MCF 10A (cell line): ENCODE data around the gene TMEM123. TPM values are rescaled to one million over a fixed set of nuclear protein-coding genes. Genes with fewer than 3 reads are reported as not detected.

Experiments used
- BruUV-seq: library from RNA; stranded (reverse); fragments of 400-500 nt; replicated peaks from 2 replicates; lab custom pipeline; 2021; lab: Mats Ljungman, UMichigan
- CTCF ChIA-PET: fragments of 300-600 bp; sonication (Branson Sonifier 250); formaldehyde crosslinking; extraction: SDS; loops from one replicate; lab custom pipeline; 2021; ENCODE audit warnings: antibody characterized with exemption, inconsistent platforms; lab: Yijun Ruan, JAX
- POLR2A ChIA-PET: fragments of 300-600, 350-650 bp; sonication (Branson Sonifier 250); formaldehyde crosslinking; extraction: SDS; loops from one replicate; lab custom pipeline; 2020; ENCODE audit warnings: antibody characterized with exemption, inconsistent platforms; lab: Yijun Ruan, JAX
- DNase-seq: peaks from one replicate; pipeline ENCODE4 v3.0.0-alpha.2; 2018; ENCODE audit not compliant: unreplicated experiment
- H3K27ac Mint-ChIP-seq: one replicate; pipeline ENCODE4 v1.8.0; 2022; ENCODE audit warnings: mild to moderate bottlenecking, low read depth, mixed read lengths; ENCODE audit not compliant: unreplicated experiment
- H3K27me3 Mint-ChIP-seq: one replicate; pipeline ENCODE4 v1.8.0; 2022; ENCODE audit warnings: mixed read lengths; ENCODE audit not compliant: insufficient read depth, unreplicated experiment
- H3K36me3 Mint-ChIP-seq: one replicate; pipeline ENCODE4 v1.8.0; 2022; ENCODE audit warnings: mild to moderate bottlenecking, moderate library complexity, mixed read lengths; ENCODE audit not compliant: insufficient read depth, unreplicated experiment
- H3K4me1 Mint-ChIP-seq: one replicate; pipeline ENCODE4 v1.8.0; 2022; ENCODE audit warnings: mixed read lengths; ENCODE audit not compliant: insufficient read depth, unreplicated experiment
- H3K4me3 Mint-ChIP-seq: one replicate; pipeline ENCODE4 v1.8.0; 2022; ENCODE audit warnings: mild to moderate bottlenecking, moderate library complexity, mixed read lengths; ENCODE audit not compliant: unreplicated experiment
- H3K9me3 Mint-ChIP-seq: one replicate; pipeline ENCODE4 v1.8.0; 2022; ENCODE audit warnings: mixed read lengths; ENCODE audit not compliant: unreplicated experiment
- intact Hi-C: fragments of 100-400 bp; cut with micrococcal nuclease; formaldehyde crosslinking; loops from 2 replicates; pipeline ENCODE4 v1.14.1; 2022
- total RNA-seq: library from RNA; stranded (reverse); gene quantifications from 2 replicates; pipeline ENCODE4 v1.2.3, GENCODE V29; 2022
- TF ChIP-seq, protein P1 (sequence below): fragments of 200-600 bp; IDR thresholded peaks from one replicate; pipeline ENCODE4 v1.8.0; 2022; ENCODE audit warnings: antibody characterized with exemption, mild to moderate bottlenecking; ENCODE audit not compliant: unreplicated experiment

The TMEM123 gene
- total RNA-seq, 1 experiment from 2014 or later = 134 TPM

DNA sequence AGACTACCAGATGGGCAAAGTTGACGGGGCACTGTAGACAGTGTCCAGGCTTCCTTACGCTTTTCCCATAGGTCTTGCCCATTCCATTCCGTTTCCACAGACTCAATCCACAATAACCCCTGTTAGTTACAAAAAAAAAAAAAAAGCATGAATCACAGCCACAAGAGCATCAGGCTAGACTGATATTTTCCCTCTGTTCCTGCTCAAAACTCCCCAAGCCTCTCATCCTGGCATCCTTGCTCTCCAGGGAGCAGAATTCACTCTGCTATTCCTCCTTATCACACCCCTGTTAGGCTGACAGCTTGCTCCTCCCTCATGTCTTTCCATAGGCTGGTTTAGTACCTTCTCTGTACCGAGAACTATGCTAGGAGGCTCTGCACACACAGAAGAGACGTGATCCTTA, 42.2 kb downstream of the TMEM123 start:
- H3K4me1 Mint-ChIP-seq = peaks cover 17% of the 10 kb centered on the region
- H3K27me3 Mint-ChIP-seq = no peaks in the 10 kb centered on the region
- POLR2A ChIA-PET = no interaction called here
- no peak overlapping the region for H3K27ac Mint-ChIP-seq
- H3K9me3 Mint-ChIP-seq = peaks cover 7% of the 10 kb centered on the region
- H3K4me3 Mint-ChIP-seq = no peak overlapping the region
- CTCF ChIA-PET = interaction anchor here (0.6 to 7.0 kb wide), 4 partner anchors 13 to 203 kb away, joined by 3 to 56 read pairs (median 4); no protein-coding TSS in a partner anchor
- no TSS peak for BruUV-seq
- DNase-seq = no peak
- peaks cover 35% of the 10 kb centered on the region for H3K36me3 Mint-ChIP-seq
- TF ChIP-seq, protein P1, sequence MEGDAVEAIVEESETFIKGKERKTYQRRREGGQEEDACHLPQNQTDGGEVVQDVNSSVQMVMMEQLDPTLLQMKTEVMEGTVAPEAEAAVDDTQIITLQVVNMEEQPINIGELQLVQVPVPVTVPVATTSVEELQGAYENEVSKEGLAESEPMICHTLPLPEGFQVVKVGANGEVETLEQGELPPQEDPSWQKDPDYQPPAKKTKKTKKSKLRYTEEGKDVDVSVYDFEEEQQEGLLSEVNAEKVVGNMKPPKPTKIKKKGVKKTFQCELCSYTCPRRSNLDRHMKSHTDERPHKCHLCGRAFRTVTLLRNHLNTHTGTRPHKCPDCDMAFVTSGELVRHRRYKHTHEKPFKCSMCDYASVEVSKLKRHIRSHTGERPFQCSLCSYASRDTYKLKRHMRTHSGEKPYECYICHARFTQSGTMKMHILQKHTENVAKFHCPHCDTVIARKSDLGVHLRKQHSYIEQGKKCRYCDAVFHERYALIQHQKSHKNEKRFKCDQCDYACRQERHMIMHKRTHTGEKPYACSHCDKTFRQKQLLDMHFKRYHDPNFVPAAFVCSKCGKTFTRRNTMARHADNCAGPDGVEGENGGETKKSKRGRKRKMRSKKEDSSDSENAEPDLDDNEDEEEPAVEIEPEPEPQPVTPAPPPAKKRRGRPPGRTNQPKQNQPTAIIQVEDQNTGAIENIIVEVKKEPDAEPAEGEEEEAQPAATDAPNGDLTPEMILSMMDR = no peak
- intact Hi-C loops = no loop called here

DNA sequence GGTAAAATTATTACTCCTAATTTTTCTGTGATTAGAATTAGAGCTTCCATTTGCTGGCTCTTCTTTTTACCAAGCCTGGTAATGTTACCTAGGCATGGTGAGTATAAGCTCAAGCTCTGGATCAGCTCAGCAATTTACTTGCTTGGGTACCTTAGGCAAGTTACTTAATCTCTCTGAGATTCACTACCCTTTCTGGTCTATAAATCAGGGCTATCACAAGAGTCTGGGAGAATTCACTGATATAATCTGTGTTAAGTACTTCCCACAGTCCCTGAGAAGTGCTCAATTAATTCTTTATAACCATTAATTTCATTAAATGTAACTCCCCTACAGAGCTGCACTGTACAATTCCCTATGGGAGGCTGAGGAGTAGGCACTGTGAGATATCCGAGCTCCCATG, 44.2 kb downstream of the TMEM123 start:
- H3K4me1 Mint-ChIP-seq = peaks cover 4% of the 10 kb centered on the region
- H3K36me3 Mint-ChIP-seq = peaks cover 38% of the 10 kb centered on the region
- POLR2A ChIA-PET = interaction anchor here (1.1 kb wide), 1 partner anchor 15 kb away, joined by 3 read pairs; no protein-coding TSS in a partner anchor
- H3K27ac Mint-ChIP-seq = no peak overlapping the region
- no TSS peak for BruUV-seq
- H3K4me3 Mint-ChIP-seq = no peak overlapping the region
- no peaks in the 10 kb centered on the region for H3K9me3 Mint-ChIP-seq
- no peaks in the 10 kb centered on the region for H3K27me3 Mint-ChIP-seq
- intact Hi-C loops = no loop called here
- TF ChIP-seq, protein P1 = no peak
- CTCF ChIA-PET = interaction anchor here (0.7 to 7.0 kb wide), 6 partner anchors 8 to 205 kb away, joined by 3 to 56 read pairs (median 4); no protein-coding TSS in a partner anchor
- DNase-seq = no peak

DNA sequence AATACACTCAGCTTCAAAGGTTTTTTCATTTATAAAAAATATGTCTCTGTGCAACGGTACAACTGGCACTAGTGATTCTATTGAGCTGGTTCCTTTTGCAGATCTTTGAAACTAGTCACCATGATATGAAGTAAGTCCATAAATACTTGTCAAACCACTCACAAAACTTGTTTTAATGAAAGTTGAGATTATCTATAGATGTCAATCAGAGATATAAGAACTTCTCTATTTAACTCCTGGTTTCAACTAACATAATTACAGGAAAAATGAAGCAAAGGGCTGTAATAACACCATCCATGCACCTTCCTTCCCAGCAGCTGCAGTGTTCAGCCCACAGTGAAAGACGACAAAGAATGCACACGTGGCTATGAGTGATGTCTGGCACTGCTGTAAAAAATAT, 44.7 kb downstream of the TMEM123 start:
- Mint-ChIP-seq H3K36me3 (peaks cover 42% of the 10 kb centered on the region), H3K4me3 (no peak overlapping the region), H3K4me1 (peaks cover 4% of the 10 kb centered on the region), H3K27me3 (no peaks in the 10 kb centered on the region), H3K9me3 (no peaks in the 10 kb centered on the region), H3K27ac (no peak overlapping the region)
- DNase-seq = no peak
- ChIA-PET CTCF (interaction anchor here (0.7 to 7.0 kb wide), 6 partner anchors 8 to 205 kb away, joined by 3 to 56 read pairs (median 4); no protein-coding TSS in a partner anchor), POLR2A (interaction anchor here (1.1 kb wide), 1 partner anchor 15 kb away, joined by 3 read pairs; no protein-coding TSS in a partner anchor)
- intact Hi-C loops = no loop called here
- no TSS peak for BruUV-seq
- TF ChIP-seq, protein P1 = no peak

DNA sequence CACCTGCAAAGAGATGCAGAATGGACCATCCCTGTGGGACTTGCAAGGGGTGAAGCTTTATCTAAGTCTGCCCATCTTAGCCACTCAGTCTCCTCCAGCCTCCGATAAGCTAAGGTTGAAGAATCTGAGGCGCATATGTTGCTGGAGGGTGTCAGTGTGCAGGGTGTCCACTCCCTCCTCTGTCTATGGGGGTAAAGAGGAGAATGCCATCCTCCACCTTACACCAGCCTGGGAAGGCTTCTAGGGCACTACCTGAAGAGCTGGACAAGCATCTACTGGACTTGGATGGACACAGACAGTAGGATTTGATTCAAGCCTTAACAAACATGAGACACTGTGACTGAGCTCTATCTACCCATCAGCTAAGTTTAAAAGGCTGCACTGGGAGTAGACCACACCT, 46.5 kb downstream of the TMEM123 start:
- Mint-ChIP-seq H3K9me3 (no peaks in the 10 kb centered on the region), H3K27ac (no peak overlapping the region), H3K4me1 (peaks cover 4% of the 10 kb centered on the region), H3K36me3 (peaks cover 56% of the 10 kb centered on the region), H3K27me3 (no peaks in the 10 kb centered on the region), H3K4me3 (no peak overlapping the region)
- ChIA-PET POLR2A (interaction anchor here (0.6 to 1.4 kb wide), 5 partner anchors 11 to 57 kb away, joined by 3 to 5 read pairs (median 3); no protein-coding TSS in a partner anchor), CTCF (interaction anchor here (0.6 to 7.0 kb wide), 9 partner anchors 10 to 261 kb away, joined by 3 to 56 read pairs (median 3); no protein-coding TSS in a partner anchor)
- BruUV-seq = no TSS peak
- TF ChIP-seq, protein P1 = no peak
- no peak for DNase-seq
- intact Hi-C loops = no loop called here
